Adrenal gland (tissue), 12 donors: ENCODE data around the gene CCDC177. TPM values are rescaled to one million over a fixed set of nuclear protein-coding genes. Genes with fewer than 3 reads are reported as not detected.

Source experiments
- DNase-seq, 7 donors: peaks; one replicate each; pipeline ENCODE4 v3.0.0-alpha.2; 2019 to 2020
- H3K27ac ChIP-seq, 5 donors: fragments of 200-600 bp; sonication (generic) in 4 of 5; 1 replicate in 3 of 5; 2 replicates in 2 of 5; pipeline versions ENCODE4 v1.5.1 to v1.8.0; 2016 to 2020; ENCODE audit warnings: mild to moderate bottlenecking in 1 of 5
- H3K27me3 ChIP-seq: fragments of 200-600 bp; 2 replicates; pipeline ENCODE4 v1.8.0; 2021
- H3K36me3 ChIP-seq, 2 donors: fragments of 200-600 bp; replicated peaks in 1 of 2; 1 replicate in 1 of 2; 2 replicates in 1 of 2; pipeline versions ENCODE4 v1.5.1 to v1.8.0; 2018 to 2022
- H3K4me1 ChIP-seq, 2 donors: fragments of 200-600 bp; replicated peaks in 1 of 2; 1 replicate in 1 of 2; 2 replicates in 1 of 2; pipeline versions ENCODE4 v1.5.1 to v1.8.0; 2018 to 2021
- H3K4me3 ChIP-seq, 4 donors: fragments of 200-600 bp; sonication (generic) in 3 of 4; one replicate each; pipeline ENCODE4 v1.5.1; 2016 to 2018
- H3K9me3 ChIP-seq, 3 donors: fragments of 200-600 bp; sonication (generic) in 1 of 3; replicated peaks in 1 of 3; 1 replicate in 2 of 3; 2 replicates in 1 of 3; pipeline versions ENCODE4 v1.5.1 to v1.8.0; 2016 to 2021
- CTCF ChIP-seq, 6 experiments: fragments of 450-650 bp in 4 of 6; fragments of 200-600 bp in 2 of 6; sonication (generic) in 1 of 6; IDR thresholded peaks; 1 replicate in 5 of 6; 2 replicates in 1 of 6; pipeline versions ENCODE4 v1.5.1 to v1.8.0; 2016 to 2021; ENCODE audit warnings: antibody characterized with exemption in 6 of 6, mild to moderate bottlenecking in 2 of 6, moderate library complexity in 1 of 6
- POLR2A ChIP-seq, 2 donors: fragments of 450-650 bp; IDR thresholded peaks; one replicate each; pipeline ENCODE4 v1.6.1; 2017; ENCODE audit warnings: antibody characterized with exemption in 2 of 2, mild to moderate bottlenecking in 2 of 2, moderate library complexity in 1 of 2
- WGBS, 4 donors: extraction: QIAGEN DNeasy Blood & Tissue Kit in 2 of 4; methylation state at CpG; one replicate each; pipeline versions ENCODE4 v1.1.5 to v1.1.7; 2013 to 2017; 5-methylcytosine and 5-hydroxymethylcytosine counted together
- intact Hi-C, 2 donors: fragments of 100-400 bp; cut with DNase I; formaldehyde crosslinking; loops; one replicate each; pipeline versions ENCODE4 v1.14.1 to v1.15.0; 2022 to 2023
- polyA plus RNA-seq, 3 donors: library from polyadenylated mRNA; stranded (reverse); fragments of 200-250 nt in 2 of 3; fragments of 350-450 nt in 1 of 3; fragmentation: Illumina TruSeq in 1 of 3; extraction: RNeasy Lipid Tissue Mini Kit (QIAGEN cat#74804) in 1 of 3; gene quantifications; one replicate each; pipeline ENCODE4 v1.2.3, GENCODE V29; 2013 to 2014
- total RNA-seq, 9 donors: library from RNA; depleted of rRNA in 4 of 9; stranded (reverse); fragments of >200 nt in 4 of 9; fragments of 120-200 nt in 1 of 9; fragmentation: NEBNext Ultra II Directional in 1 of 9; extraction: Animal tissue kit (Norgen Biotek cat#: 25700) in 1 of 9; gene quantifications; one replicate each; pipeline versions ENCODE4 v1.1.0 to v1.2.4, GENCODE V29; 2013 to 2023
- donor health status: healthy with polysubstance abuse.
- donor health status: Bipolar disorder and iron deficiency.
- donor health status: DM: yes; HTN: yes; CAD: no.
- donor health status: DM: no; HTN: no; CAD: no.
- donor health status: DM: no; HTN: no; CAD: no.
- donor health status: DM: yes; HTN: yes; CAD: no.

Gene CCDC177
- total and polyA plus RNA-seq, 12 donors = 0.04 to 0.61 (median 0.30) TPM; not detected in 3

- Histone ChIP-seq H3K4me1 (no peaks in the 10 kb centered on the region), H3K27ac (no peak overlapping the region), H3K9me3 (no peaks in the 10 kb centered on the region), H3K36me3 (no peaks in the 10 kb centered on the region), H3K4me3 (no peak overlapping the region), H3K27me3 (peaks cover 21% of the 10 kb centered on the region)
- intact Hi-C loops = no loop called here
- 46 to 63% (median 50%) methylated on average over 1 of the region's 1 CpG for WGBS, 4 donors
- peak in 2 of 7 donors; percentile 21 to 34 for DNase-seq
- TF ChIP-seq POLR2A (IDR thresholded peaks at IDR 0.05) = no peak
- TF ChIP-seq CTCF (IDR thresholded peaks at IDR 0.05) = no peak
Measured at GRCh38 chr14:69553252-69553651, 21.4 kb downstream of the CCDC177 start.

GRCh38 chr14:69551511-69551910, 23.2 kb downstream of the CCDC177 start:
- no peak overlapping the region for H3K4me3 ChIP-seq
- 49 to 87% (median 71%) methylated on average over 2 of the region's 2 CpGs for WGBS, 4 donors
- no peak overlapping the region for H3K27ac ChIP-seq
- H3K9me3 ChIP-seq = no peaks in the 10 kb centered on the region
- intact Hi-C loops = no loop called here
- no peaks in the 10 kb centered on the region for H3K36me3 ChIP-seq
- no peak for TF ChIP-seq POLR2A (IDR thresholded peaks at IDR 0.05)
- TF ChIP-seq CTCF (IDR thresholded peaks at IDR 0.05) = no peak
- peaks cover 27% of the 10 kb centered on the region for H3K27me3 ChIP-seq
- no peak for DNase-seq
- no peaks in the 10 kb centered on the region for H3K4me1 ChIP-seq

DNA sequence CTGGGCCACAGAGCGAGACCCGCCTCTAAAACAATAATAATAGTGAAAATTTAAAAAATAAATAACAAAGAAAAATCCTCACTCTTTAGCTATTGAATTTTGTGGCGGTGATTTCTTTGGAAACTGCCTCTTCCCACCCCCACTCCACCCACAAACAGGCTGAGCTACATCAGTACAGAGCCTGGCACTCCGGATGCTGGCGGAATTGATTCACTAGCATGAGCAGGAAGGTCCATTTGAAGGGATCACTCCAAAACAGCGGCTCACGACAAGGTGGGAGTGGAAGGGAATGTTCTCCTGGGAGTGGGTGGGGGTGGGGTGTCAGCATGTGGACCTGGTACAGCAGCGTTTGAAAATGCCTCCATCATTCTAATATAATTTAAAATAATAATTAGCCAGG, 26.1 kb downstream of the CCDC177 start:
- TF ChIP-seq POLR2A (IDR thresholded peaks at IDR 0.05) (no peak), CTCF (IDR thresholded peaks at IDR 0.05) (no peak)
- WGBS, 4 donors = 80 to 86% (median 83%) methylated on average over 8 of the region's 8 CpGs

DNA sequence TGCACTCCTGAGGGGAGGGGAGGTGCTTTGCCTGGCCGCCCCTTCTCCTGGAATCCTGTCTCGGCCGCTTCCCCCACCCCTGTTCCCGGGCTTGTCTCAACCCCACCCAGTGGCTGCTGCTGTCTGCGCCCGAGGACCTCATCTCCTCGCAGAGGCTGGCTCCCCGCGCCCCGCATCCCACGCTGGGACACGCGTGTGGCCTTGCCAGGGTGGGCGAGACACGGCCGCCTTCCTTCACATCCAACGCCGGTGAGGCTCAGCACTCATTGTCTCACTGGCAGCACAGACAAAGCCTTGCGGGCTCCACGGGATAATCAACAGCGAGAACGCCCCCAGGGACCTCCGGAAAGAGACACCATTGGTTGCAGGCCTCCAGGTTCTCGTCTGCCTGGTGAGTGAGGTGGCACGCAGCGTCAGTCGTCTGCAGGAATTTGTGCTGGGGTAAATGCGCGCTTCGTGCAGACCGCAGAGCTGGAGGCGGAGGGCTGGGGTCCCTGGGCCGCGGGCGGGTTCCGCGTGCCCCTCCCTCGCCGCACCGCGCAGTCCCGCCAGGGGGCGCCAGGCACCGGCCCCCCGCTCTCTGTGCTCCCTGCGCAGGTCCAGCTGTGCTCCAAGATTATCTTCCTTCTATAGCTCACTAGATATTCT, 26.8 kb downstream of the CCDC177 start:
- intact Hi-C loops = no loop called here
- WGBS, 4 donors = 12 to 19% (median 13%) methylated on average over 15 to 46 of the region's 46 CpGs

More for the DNA sequence above, 26.1 kb downstream of the CCDC177 start:
- no peak for DNase-seq
- Histone ChIP-seq H3K27me3 (peaks cover 27% of the 10 kb centered on the region), H3K4me3 (no peak overlapping the region), H3K4me1 (no peaks in the 10 kb centered on the region), H3K9me3 (no peaks in the 10 kb centered on the region), H3K36me3 (no peaks in the 10 kb centered on the region), H3K27ac (no peak overlapping the region)
- intact Hi-C loops = no loop called here

More for the DNA sequence above, 26.8 kb downstream of the CCDC177 start:
- H3K9me3 ChIP-seq = no peaks in the 10 kb centered on the region
- DNase-seq = peak in 2 of 7 donors; percentile 10 to 29
- H3K27ac ChIP-seq = no peak overlapping the region
- H3K4me3 ChIP-seq = peak overlapping the region in 1 of 4 donors; percentile 2
- peaks cover 27% of the 10 kb centered on the region for H3K27me3 ChIP-seq
- no peaks in the 10 kb centered on the region for H3K4me1 ChIP-seq
- peak in 5 of 6 experiments; percentile 20 to 53 (median 37) for TF ChIP-seq CTCF (IDR thresholded peaks at IDR 0.05)
- TF ChIP-seq POLR2A (IDR thresholded peaks at IDR 0.05) = no peak
- H3K36me3 ChIP-seq = no peaks in the 10 kb centered on the region
